Measurements from ENCODE around the gene FERMT2. TPM values are rescaled to one million over a fixed set of nuclear protein-coding genes. Genes with fewer than 3 reads are reported as not detected.

The FERMT2 gene
- total RNA-seq (2011; cell fraction: chromatin; rRNA removed; ENCODE audit: low replicate concordance), result not detected in 2 replicates
- not detected in 2 replicates for total RNA-seq (2011; cell fraction: nucleolus; rRNA removed)
- 0.29 TPM in 1 of 2 replicates, not detected in the other for total RNA-seq (2011; cell fraction: nucleoplasm; rRNA removed)
- total RNA-seq (2014; rRNA removed) (0.37 and 0.54 TPM in 2 replicates), total RNA-seq (2014; rRNA removed; fragmentation: Illumina TruSeq; extraction: Trizol) (0.51 and 0.70 TPM in 2 replicates), total RNA-seq (2015; rRNA removed; fragmentation: Illumina TruSeq; extraction: Trizol) (0.19 and 0.40 TPM in 2 replicates), total RNA-seq (2021) (0.58 and 0.98 TPM in 2 replicates), polyA plus RNA-seq (2011; rRNA removed) (0.14 and 0.23 TPM in 2 replicates), polyA plus RNA-seq (2014; fragmentation: Illumina TruSeq; extraction: Trizol) (0.53 and 1.3 TPM in 2 replicates), polyA plus RNA-seq (2014; fragmentation: Nextera tagmentation; extraction: Ambion mirVana) (under 1 TPM; 0.10 to 0.18 TPM), polyA plus RNA-seq (2014; rRNA removed) (0.19 and 1.3 TPM in 2 replicates), polyA minus RNA-seq (2011; rRNA and poly(A)+ RNA removed) (0.39 and 0.54 TPM in 2 replicates), Bru-seq, nascent RNA (percentile 18 among the genes with signal in this experiment), BruChase-seq, experiment 1, labeled RNA remaining after a 2-hour chase (percentile 28 among the genes with signal in this experiment), BruChase-seq, experiment 2, labeled RNA remaining after a 6-hour chase (percentile 31 among the genes with signal in this experiment)
- 0.15 and 0.28 TPM in 2 replicates for polyA plus RNA-seq (2011; cell fraction: cytosol; rRNA removed)
- 0.21 and 0.34 TPM in 2 replicates for polyA plus RNA-seq (2011; cell fraction: nucleus; rRNA removed)
- polyA plus RNA-seq (2012), result 0.57 and 6.0 TPM in 2 replicates
- polyA minus RNA-seq (2011; cell fraction: cytosol; rRNA and poly(A)+ RNA removed), result 0.76 and 1.5 TPM in 2 replicates
- polyA minus RNA-seq (2011; cell fraction: nucleus; rRNA and poly(A)+ RNA removed), result 0.13 and 0.44 TPM in 2 replicates
- long read RNA-seq, experiment 1, result 0 reads
- long read RNA-seq, experiment 2, partial matches to known transcripts, result 0 of 1 reads
- long read RNA-seq, experiment 2, other reads (novel, unspliced or antisense), result 1 of 1 reads
- long read RNA-seq, experiment 3, result 0 reads

- H3K9me1 ChIP-seq (ENCODE audit: control insufficient read depth, insufficient read depth, low read length), result no peaks in the 10 kb centered on the region
- peak within 1 kb of the TSS; percentile 55 for H2AFZ ChIP-seq (ENCODE audit: low read depth, low read length)
- peak within 1 kb of the TSS; percentile 50 for H3K4me2 ChIP-seq (ENCODE audit: insufficient read depth, low read length)
- DNase-seq (ENCODE audit: extremely low read depth in 1 of 4, low spot score in 3 of 4), result peak; percentile 41 to 59 (median 51)
- ChIA-PET CTCF (ENCODE audit: low intra/inter-chr PET ratio) (no interaction called here), POLR2A (no interaction called here)
- no peak for FAIRE-seq
- H3K4me1 ChIP-seq (replicated peaks in 1 of 2; ENCODE audit: control insufficient read depth in 2 of 2, insufficient read depth in 2 of 2, low read length in 2 of 2), result peaks cover 0 to 14% of the 10 kb centered on the region in 2 experiments; a peak in 2 of 5 replicates
- H3K27me3 ChIP-seq (ENCODE audit: control insufficient read depth in 2 of 2, insufficient read depth in 2 of 2, low read length in 2 of 2), result peaks cover 15 to 20% of the 10 kb centered on the region in 2 experiments
- peak within 1 kb of the TSS in 1 of 2 experiments; percentile 58; a peak in 2 of 4 replicates for H3K9ac ChIP-seq (ENCODE audit: insufficient read depth in 1 of 2, low read depth in 2 of 2, low read length in 2 of 2)
- H3K79me2 ChIP-seq (ENCODE audit: control insufficient read depth, insufficient read depth, low read length), result no peaks in the 10 kb centered on the region
- H4K20me1 ChIP-seq (replicated peaks; ENCODE audit: control insufficient read depth, insufficient read depth, low read length), result peaks cover 4% of the 10 kb centered on the region; the same call in 1 of the 2 replicates
- peak; percentile 88 for ATAC-seq
- H3K9me3 ChIP-seq (replicated peaks; ENCODE audit: control insufficient read depth, insufficient read depth, low read depth, low read length), result no peaks in the 10 kb centered on the region
- intact Hi-C loops (cut with micrococcal nuclease) (loop anchor here (10.0 kb wide), 1 partner anchor 656 kb away; no protein-coding TSS in a partner anchor), in situ Hi-C loops (cut with MboI) (no loop called here)
- no peaks in the 10 kb centered on the region for H3K36me3 ChIP-seq (ENCODE audit: control insufficient read depth, insufficient read depth, low read length)
- no TSS peak for BruUV-seq (replicated peaks)
- H3K27ac ChIP-seq (ENCODE audit: extremely low read depth, low read depth, low read length), result no peak within 1 kb of the TSS
- WGBS (ENCODE audit: insufficient coverage, low coverage, missing lambda C conversion rate), result 4% methylated on average over 7 of the region's 95 CpGs
- H3K4me3 ChIP-seq, result peak within 1 kb of the TSS; percentile 37
- TF ChIP-seq ZNF175 (CRISPR knock-in tag; IDR thresholded peaks at IDR 0.05; ENCODE audit: low read depth), result no peak
- peak in 1 of 2 experiments; percentile 84; a peak in 2 of 4 replicates for TF ChIP-seq ZNF639 (CRISPR knock-in tag; conservative IDR thresholded peaks at IDR 0.05 in 1 of 2, IDR thresholded peaks at IDR 0.05 in 1 of 2)
- TF ChIP-seq ZNF347 (CRISPR knock-in tag; IDR thresholded peaks at IDR 0.05; ENCODE audit: low read depth), result no peak
- peak in 1 of 2 experiments; percentile 83; a peak in 1 of 4 replicates for TF ChIP-seq SRF (CRISPR knock-in tag; IDR thresholded peaks at IDR 0.05)
- peak; percentile 42; the same call in 1 of the 2 replicates for TF ChIP-seq POLR2G (IDR thresholded peaks at IDR 0.05; ENCODE audit: low read depth, low read length)
- no peak for TF ChIP-seq ZSCAN29 (IDR thresholded peaks at IDR 0.05)
- TF ChIP-seq, protein P1, sequence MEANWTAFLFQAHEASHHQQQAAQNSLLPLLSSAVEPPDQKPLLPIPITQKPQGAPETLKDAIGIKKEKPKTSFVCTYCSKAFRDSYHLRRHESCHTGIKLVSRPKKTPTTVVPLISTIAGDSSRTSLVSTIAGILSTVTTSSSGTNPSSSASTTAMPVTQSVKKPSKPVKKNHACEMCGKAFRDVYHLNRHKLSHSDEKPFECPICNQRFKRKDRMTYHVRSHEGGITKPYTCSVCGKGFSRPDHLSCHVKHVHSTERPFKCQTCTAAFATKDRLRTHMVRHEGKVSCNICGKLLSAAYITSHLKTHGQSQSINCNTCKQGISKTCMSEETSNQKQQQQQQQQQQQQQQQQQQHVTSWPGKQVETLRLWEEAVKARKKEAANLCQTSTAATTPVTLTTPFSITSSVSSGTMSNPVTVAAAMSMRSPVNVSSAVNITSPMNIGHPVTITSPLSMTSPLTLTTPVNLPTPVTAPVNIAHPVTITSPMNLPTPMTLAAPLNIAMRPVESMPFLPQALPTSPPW (CRISPR knock-in tag; IDR thresholded peaks at IDR 0.05), result peak; percentile 89
- TF ChIP-seq MAZ (CRISPR knock-in tag; conservative IDR thresholded peaks at IDR 0.05 in 1 of 2, IDR thresholded peaks at IDR 0.05 in 1 of 2), result peak; percentile 23 to 58; a peak in 1 of 4 replicates
- TF ChIP-seq RBFOX2 (IDR thresholded peaks at IDR 0.05; ENCODE audit: low read depth, low read length), result peak; percentile 44
- TF ChIP-seq MCM7 (IDR thresholded peaks at IDR 0.05), result no peak
- TF ChIP-seq ZNF143 (CRISPR knock-in tag; IDR thresholded peaks at IDR 0.05), result no peak
- peak; percentile 36; the same call in 1 of the 2 replicates for TF ChIP-seq ZBTB17 (CRISPR knock-in tag; IDR thresholded peaks at IDR 0.05)
Measured at GRCh38 chr14:52950898-52951680, at the start of gene FERMT2. Gene FERMT2, minus strand, starts transcription at chr14:52951050. Its CDS starts 482 bp downstream, at chr14:52950568.

All from K562 (cell line).